Caco-2 (cell line): ENCODE results near the gene CPHXL2. TPM values are rescaled to one million over a fixed set of nuclear protein-coding genes. Genes with fewer than 3 reads are reported as not detected.

Experiments used
- BruUV-seq: library from RNA; stranded (reverse); fragments of 400-500 nt; replicated peaks from 2 replicates; lab custom pipeline; 2021; lab: Mats Ljungman, UMichigan
- CTCF ChIA-PET: fragments of 300-600 bp; sonication (Branson Sonifier 250); formaldehyde crosslinking; loops from one replicate; lab custom pipeline; 2022; ENCODE audit warnings: antibody characterized with exemption; lab: Charles Lee
- POLR2A ChIA-PET: fragments of 300-600 bp; sonication (Branson Sonifier 250); formaldehyde crosslinking; loops from one replicate; lab custom pipeline; 2022; ENCODE audit warnings: antibody characterized with exemption; lab: Charles Lee
- DNase-seq, 2 experiments: peaks; one replicate each; pipeline versions ENCODE4 v3.0.0 to v3.0.0-alpha.2; 2020 to 2022
- H3K27me3 ChIP-seq: replicated peaks from 2 replicates; pipeline ENCODE4 v1.6.0; 2011; ENCODE audit warnings: low read length; ENCODE audit not compliant: control insufficient read depth, insufficient read depth
- H3K36me3 ChIP-seq: 2 replicates; pipeline ENCODE4 v1.5.1; 2011; ENCODE audit warnings: low read length; ENCODE audit not compliant: control insufficient read depth, insufficient read depth
- H3K4me1 ChIP-seq: fragments of 250-450 bp; sonication (Bioruptor Pico); 2 replicates; pipeline ENCODE4 v1.5.1; 2020; ENCODE audit warnings: mild to moderate bottlenecking
- H3K4me3 ChIP-seq: 2 replicates; pipeline ENCODE4 v1.5.1; 2011; ENCODE audit warnings: low read depth, mild to moderate bottlenecking, control low read depth, low read length
- H3K9me3 ChIP-seq: fragments of 250-450 bp; sonication (Bioruptor Pico); 2 replicates; pipeline ENCODE4 v1.5.1; 2020; ENCODE audit warnings: mild to moderate bottlenecking, moderate library complexity
- H3K27ac Mint-ChIP-seq: one replicate; pipeline ENCODE4 v1.8.0; 2022; ENCODE audit warnings: mixed read lengths; ENCODE audit not compliant: unreplicated experiment
- H3K27me3 Mint-ChIP-seq: one replicate; pipeline ENCODE4 v1.8.0; 2022; ENCODE audit warnings: mixed read lengths; ENCODE audit not compliant: insufficient read depth, unreplicated experiment
- H3K36me3 Mint-ChIP-seq: one replicate; pipeline ENCODE4 v1.8.0; 2022; ENCODE audit warnings: mild to moderate bottlenecking, mixed read lengths; ENCODE audit not compliant: insufficient read depth, unreplicated experiment
- H3K4me1 Mint-ChIP-seq: one replicate; pipeline ENCODE4 v1.8.0; 2022; ENCODE audit warnings: low read depth, mixed read lengths; ENCODE audit not compliant: unreplicated experiment
- H3K4me3 Mint-ChIP-seq: one replicate; pipeline ENCODE4 v1.8.0; 2022; ENCODE audit warnings: mild to moderate bottlenecking, moderate library complexity, mixed read lengths; ENCODE audit not compliant: unreplicated experiment
- H3K9me3 Mint-ChIP-seq: one replicate; pipeline ENCODE4 v1.8.0; 2022; ENCODE audit warnings: mixed read lengths; ENCODE audit not compliant: unreplicated experiment
- CTCF ChIP-seq, 2 experiments: fragments of 200-600 bp in 1 of 2; IDR thresholded peaks; 1 replicate in 1 of 2; 2 replicates in 1 of 2; pipeline versions ENCODE4 v1.5.1 to v1.8.0; 2011 to 2022; ENCODE audit warnings: antibody characterized with exemption in 1 of 2, control low read depth in 1 of 2, inconsistent platforms in 1 of 2, low read depth in 1 of 2, low read length in 1 of 2, mild to moderate bottlenecking in 1 of 2, moderate library complexity in 1 of 2; ENCODE audit not compliant: insufficient read depth in 1 of 2, severe bottlenecking in 1 of 2, unreplicated experiment in 1 of 2
- intact Hi-C: fragments of 100-400 bp; cut with micrococcal nuclease; formaldehyde crosslinking; loops from one replicate; pipeline ENCODE4 v1.10.0; 2022; ENCODE audit not compliant: unreplicated experiment
- total RNA-seq: library from RNA; stranded (reverse); gene quantifications from 2 replicates; pipeline ENCODE4 v1.2.3, GENCODE V29; 2022

The CPHXL2 gene
- total RNA-seq, 1 experiment from 2014 or later = not detected

GRCh38 chr16:75679366-75679765 is 2.6 kb upstream of the CPHXL2 start:
- intact Hi-C loops = no loop called here
- Mint-ChIP-seq H3K27me3 (no peaks in the 10 kb centered on the region), H3K9me3 (peaks cover 22% of the 10 kb centered on the region), H3K4me1 (peaks cover 8% of the 10 kb centered on the region), H3K4me3 (no peak overlapping the region), H3K27ac (no peak overlapping the region), H3K36me3 (peaks cover 1% of the 10 kb centered on the region)
- Histone ChIP-seq H3K27me3 (no peaks in the 10 kb centered on the region), H3K4me1 (peaks cover 5% of the 10 kb centered on the region), H3K36me3 (no peaks in the 10 kb centered on the region), H3K4me3 (no peak overlapping the region), H3K9me3 (0 out of 2 replicates have a peak, but pooled peaks cover 4% of the 10 kb centered on the region)
- no TSS peak for BruUV-seq
- no peak for DNase-seq
- ChIA-PET POLR2A (no interaction called here), CTCF (no interaction called here)
- no peak for TF ChIP-seq CTCF (IDR thresholded peaks at IDR 0.05; ENCODE audit: insufficient read depth in 1 of 2, low read depth in 1 of 2, low read length in 1 of 2, severe bottlenecking in 1 of 2, unreplicated experiment in 1 of 2)

- POLR2A ChIA-PET = no interaction called here
- H3K4me1 Mint-ChIP-seq = no peaks in the 10 kb centered on the region
- intact Hi-C loops = no loop called here
- H3K27ac Mint-ChIP-seq = no peak overlapping the region
- no TSS peak for BruUV-seq
- no peaks in the 10 kb centered on the region for H3K27me3 Mint-ChIP-seq
- H3K36me3 ChIP-seq = no peaks in the 10 kb centered on the region
- DNase-seq = no peak
- no peaks in the 10 kb centered on the region for H3K9me3 Mint-ChIP-seq
- no peaks in the 10 kb centered on the region for H3K27me3 ChIP-seq
- CTCF ChIA-PET = no interaction called here
- no peaks in the 10 kb centered on the region for H3K36me3 Mint-ChIP-seq
- no peak overlapping the region for H3K4me3 Mint-ChIP-seq
- H3K4me1 ChIP-seq = no peaks in the 10 kb centered on the region
- TF ChIP-seq CTCF (IDR thresholded peaks at IDR 0.05; ENCODE audit: insufficient read depth in 1 of 2, low read depth in 1 of 2, low read length in 1 of 2, severe bottlenecking in 1 of 2, unreplicated experiment in 1 of 2) = no peak
- no peaks in the 10 kb centered on the region for H3K9me3 ChIP-seq
- no peak overlapping the region for H3K4me3 ChIP-seq
Observed at GRCh38 chr16:75667503-75667902, 9.3 kb downstream of the CPHXL2 start.

- peaks cover 4% of the 10 kb centered on the region; the same call in 1 of the 2 replicates for H3K9me3 ChIP-seq
- H3K9me3 Mint-ChIP-seq = no peaks in the 10 kb centered on the region
- H3K36me3 ChIP-seq = peaks cover 3% of the 10 kb centered on the region
- H3K27ac Mint-ChIP-seq = no peak overlapping the region
- no TSS peak for BruUV-seq
- H3K4me3 Mint-ChIP-seq = no peak overlapping the region
- H3K4me3 ChIP-seq = no peak overlapping the region
- TF ChIP-seq CTCF (IDR thresholded peaks at IDR 0.05; ENCODE audit: insufficient read depth in 1 of 2, low read depth in 1 of 2, low read length in 1 of 2, severe bottlenecking in 1 of 2, unreplicated experiment in 1 of 2) = no peak
- H3K4me1 Mint-ChIP-seq = no peaks in the 10 kb centered on the region
- no peaks in the 10 kb centered on the region for H3K27me3 ChIP-seq
- peaks cover 23% of the 10 kb centered on the region for H3K36me3 Mint-ChIP-seq
- intact Hi-C loops = no loop called here
- ChIA-PET POLR2A (no interaction called here), CTCF (interaction anchor here (1.3 kb wide), 1 partner anchor 103 kb away, joined by 3 read pairs; no protein-coding TSS in a partner anchor)
- no peaks in the 10 kb centered on the region for H3K27me3 Mint-ChIP-seq
- no peaks in the 10 kb centered on the region for H3K4me1 ChIP-seq
- no peak for DNase-seq
Observed at GRCh38 chr16:75660726-75661302, 16.0 kb downstream of the CPHXL2 start.
